ENCODE results near the gene LGALS9C.
A peak's percentile ranks its signal among the peaks of the same experiment; 100 is the strongest.
"Not testable (repeated sequence)": the region's sequence is repeated elsewhere in the genome, so short reads cannot be mapped to it uniquely, and the experiment has no call there.

LGALS9C gene

DNA sequence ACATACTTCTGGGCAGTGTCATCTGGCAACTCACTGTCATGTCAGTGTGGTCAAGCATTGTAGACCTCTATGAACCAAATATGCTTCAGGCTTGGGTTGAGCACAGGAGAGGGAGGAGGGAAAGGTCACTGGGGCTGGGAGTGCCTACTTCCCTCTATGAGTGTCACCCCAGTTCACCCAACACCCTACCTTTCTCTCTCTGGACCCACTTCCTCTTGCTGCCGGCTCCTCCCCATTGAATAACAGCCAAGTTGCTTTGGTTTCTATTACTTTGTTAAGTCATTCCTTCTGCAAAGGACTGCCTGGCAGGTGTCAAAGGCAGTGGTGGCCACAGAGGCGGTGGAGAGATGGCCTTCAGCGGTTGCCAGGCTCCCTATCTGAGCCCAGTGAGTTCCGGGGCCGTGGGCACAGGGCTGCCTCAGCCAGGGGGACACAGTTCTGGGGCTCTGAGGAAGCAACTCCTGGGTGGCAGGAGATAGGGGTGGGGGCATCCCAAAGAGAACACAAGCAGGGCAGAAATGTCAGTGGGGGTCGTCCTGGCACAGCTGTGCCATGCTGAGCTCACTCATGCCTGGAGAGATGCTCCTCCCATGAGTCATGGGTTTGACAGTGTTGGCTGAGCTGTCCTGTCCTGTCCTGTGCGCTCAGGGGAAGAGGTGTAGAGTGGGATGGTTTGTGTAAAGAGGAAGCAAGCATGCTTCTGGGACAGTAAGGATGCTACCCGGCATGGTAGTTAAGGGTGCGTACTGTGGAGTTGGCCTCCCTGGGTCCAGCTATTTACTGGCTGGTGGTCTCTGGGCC, at the start of gene LGALS9C:
Gene LGALS9C (plus strand): TSS at position 282 of the 801 bp plus-strand sequence. CDS start 66 bp downstream, at position 348.
- peak; percentile 74 for DNase-seq (ENCODE audit: low spot score)
- not testable (repeated sequence) for H3K27ac ChIP-seq, H3K4me3 ChIP-seq

- H3K4me3 ChIP-seq; DNase-seq (ENCODE audit: low spot score); H3K27ac ChIP-seq: not testable (repeated sequence)
These were observed 44.4 kb upstream of the LGALS9C start for GRCh38 chr17:18432206-18432605.

- not testable (repeated sequence) for H3K4me3 ChIP-seq; DNase-seq (ENCODE audit: low spot score); H3K27ac ChIP-seq
These were observed 37.1 kb upstream of the LGALS9C start for GRCh38 chr17:18439465-18439870.

- not testable (repeated sequence) for DNase-seq (ENCODE audit: low spot score); H3K27ac ChIP-seq
These were observed 34.5 kb upstream of the LGALS9C start for GRCh38 chr17:18442093-18442492.

DNA sequence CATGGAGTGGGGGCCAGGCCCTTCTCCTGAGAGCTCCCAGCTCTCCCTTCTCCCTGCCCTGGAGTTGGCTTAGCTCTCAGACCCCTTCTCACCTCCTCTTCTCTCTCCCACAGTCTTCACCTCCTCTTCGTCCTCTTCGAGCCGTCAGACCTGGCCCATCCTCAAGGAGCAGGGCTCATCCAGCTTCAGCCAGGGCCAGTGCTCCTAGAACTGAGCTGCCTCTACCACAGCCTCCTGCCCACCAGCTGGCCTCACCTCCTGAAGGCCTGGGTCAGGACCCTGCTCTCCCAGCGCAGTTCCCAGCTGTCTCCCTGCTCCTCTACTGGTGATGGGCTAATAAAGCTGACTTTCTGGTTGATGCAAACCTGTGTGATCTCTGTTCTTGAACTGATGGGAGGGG, 34.1 kb upstream of the LGALS9C start:
- not testable (repeated sequence) for DNase-seq (ENCODE audit: low spot score); H3K27ac ChIP-seq; H3K4me3 ChIP-seq

More at GRCh38 chr17:18442093-18442492, 34.5 kb upstream of the LGALS9C start:
- not testable (repeated sequence) for H3K4me3 ChIP-seq

GRCh38 chr17:18447476-18448205, 28.9 kb upstream of the LGALS9C start:
- DNase-seq (ENCODE audit: low spot score): peak; percentile 65

DNA sequence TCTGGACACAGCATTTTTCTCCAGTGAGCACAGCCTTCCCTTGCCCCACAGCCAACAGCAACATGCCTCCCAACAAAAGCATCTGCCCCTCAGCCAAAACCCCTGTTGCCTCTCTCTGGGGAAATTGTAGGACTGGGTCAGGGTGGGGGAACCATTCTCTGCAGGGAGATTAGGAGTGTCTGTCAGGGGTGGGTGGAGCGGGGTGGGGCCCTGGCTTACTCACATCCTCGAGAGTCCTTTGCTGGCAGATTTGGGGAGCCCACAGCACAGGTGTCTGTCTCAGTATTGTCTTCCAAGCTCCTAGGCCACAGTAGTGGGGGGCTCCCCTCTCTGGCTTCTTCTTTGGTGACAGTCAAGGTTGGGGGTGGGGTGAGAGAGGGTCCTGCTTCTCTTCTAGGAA, 28.3 kb upstream of the LGALS9C start:
- not testable (repeated sequence) for H3K4me3 ChIP-seq

More at GRCh38 chr17:18447476-18448205, 28.9 kb upstream of the LGALS9C start:
- not testable (repeated sequence) for H3K4me3 ChIP-seq, H3K27ac ChIP-seq

GRCh38 chr17:18449833-18450232, 26.8 kb upstream of the LGALS9C start:
- DNase-seq (ENCODE audit: low spot score); H3K27ac ChIP-seq; H3K4me3 ChIP-seq: not testable (repeated sequence)

More for the DNA sequence above, 28.3 kb upstream of the LGALS9C start:
- DNase-seq (ENCODE audit: low spot score); H3K27ac ChIP-seq: not testable (repeated sequence)

DNA sequence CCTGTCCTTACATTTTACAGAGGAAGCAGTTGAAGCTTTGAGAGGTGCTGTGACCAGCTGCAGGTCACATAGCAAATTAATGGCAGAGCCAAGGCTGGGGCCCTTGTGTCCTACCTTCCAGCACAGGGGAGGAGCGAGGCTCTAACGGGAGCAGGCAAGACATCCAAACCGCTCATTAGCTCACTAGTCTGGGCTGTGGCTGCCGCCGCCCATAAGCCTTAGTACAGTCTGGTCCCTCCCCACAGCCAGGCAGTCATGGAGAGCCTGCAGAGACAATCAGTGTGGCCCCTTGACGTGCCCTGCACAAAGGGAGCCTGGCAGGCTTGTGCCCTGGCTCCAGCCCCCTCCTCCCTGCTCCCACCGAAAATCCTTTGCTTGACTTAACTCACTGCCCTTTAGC, 25.6 kb upstream of the LGALS9C start:
- not testable (repeated sequence) for H3K27ac ChIP-seq, H3K4me3 ChIP-seq
- DNase-seq (ENCODE audit: low spot score): peak; percentile 22

DNA sequence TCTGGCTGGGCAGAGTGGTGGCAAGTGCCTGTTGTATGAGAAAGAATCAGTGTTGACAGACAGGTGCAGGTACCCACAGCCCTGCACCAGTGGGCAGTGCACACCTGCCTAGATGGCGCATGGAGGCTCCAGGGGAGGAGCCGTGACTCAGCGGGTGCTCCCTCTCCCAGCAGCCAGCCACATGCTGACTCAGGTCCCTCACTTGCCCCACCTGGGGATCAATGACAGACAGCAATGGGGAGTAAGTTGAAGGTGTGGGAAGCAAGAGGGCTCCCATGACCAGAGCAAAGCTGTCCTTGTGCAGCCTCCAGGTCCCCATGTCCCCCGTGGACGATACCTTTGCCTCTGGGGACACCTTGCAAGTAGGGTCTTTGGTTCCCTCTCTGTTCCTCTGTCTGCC, 24.6 kb upstream of the LGALS9C start:
- not testable (repeated sequence) for DNase-seq (ENCODE audit: low spot score); H3K27ac ChIP-seq; H3K4me3 ChIP-seq

DNA sequence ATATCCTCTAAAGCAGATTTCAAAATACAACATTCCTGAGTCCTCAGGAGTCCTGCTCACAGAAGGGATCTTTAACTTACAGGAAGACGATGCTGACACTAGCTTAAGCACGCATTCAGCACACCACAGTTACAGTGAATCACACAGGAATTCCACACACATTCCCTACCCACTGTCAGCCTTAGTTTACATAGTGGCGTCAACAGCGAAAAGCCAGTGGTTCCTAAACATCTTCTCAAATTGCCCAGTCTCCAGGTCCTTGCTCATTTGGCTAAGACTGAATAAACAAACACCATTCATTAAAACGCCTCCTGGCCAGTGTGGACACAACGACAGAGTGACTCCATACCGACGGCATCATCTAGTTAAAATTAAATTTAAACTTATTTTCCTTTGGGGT, 17.6 kb upstream of the LGALS9C start:
- DNase-seq (ENCODE audit: low spot score): peak; percentile 24
- H3K27ac ChIP-seq, H3K4me3 ChIP-seq: not testable (repeated sequence)

GRCh38 chr17:18463831-18464502, 12.6 kb upstream of the LGALS9C start:
- H3K4me3 ChIP-seq; DNase-seq (ENCODE audit: low spot score): not testable (repeated sequence)

DNA sequence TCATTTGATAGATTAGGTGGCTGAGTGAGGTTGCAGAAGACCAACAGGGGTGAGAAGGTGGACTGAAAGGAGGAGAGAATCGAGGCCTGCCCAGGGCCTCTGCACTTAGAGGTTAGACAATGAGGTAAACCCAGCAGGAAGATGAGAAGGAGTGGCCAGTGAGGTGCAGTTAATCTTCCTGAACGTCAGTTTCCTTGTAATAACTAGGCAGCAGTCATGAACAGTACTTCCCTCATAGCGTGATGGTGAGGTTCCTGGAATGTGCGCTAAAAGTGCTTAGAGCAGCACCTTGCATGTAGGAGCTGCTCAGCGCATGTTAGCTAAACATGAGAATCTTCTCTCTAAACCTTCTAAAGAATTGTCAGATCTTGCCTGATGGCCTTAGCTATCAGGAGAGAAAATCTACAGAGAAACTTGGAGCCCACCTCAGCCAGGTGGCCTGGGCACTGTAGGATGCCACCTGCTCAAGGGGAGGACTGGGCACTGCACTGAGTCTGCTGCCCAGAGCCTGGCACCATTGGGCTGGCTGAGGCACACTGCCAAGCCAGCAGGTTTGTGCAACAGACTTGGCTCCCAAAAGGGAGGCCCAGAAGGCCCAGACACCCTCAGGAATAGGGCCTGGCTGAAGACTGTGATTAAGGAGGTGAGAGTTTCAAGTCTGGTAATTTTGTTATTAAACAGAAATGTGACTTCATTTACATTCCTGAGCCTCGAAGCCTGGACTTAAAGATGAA, 10.2 kb upstream of the LGALS9C start:
- H3K27ac ChIP-seq; H3K4me3 ChIP-seq; DNase-seq (ENCODE audit: low spot score): not testable (repeated sequence)

More at GRCh38 chr17:18463831-18464502, 12.6 kb upstream of the LGALS9C start:
- H3K27ac ChIP-seq: not testable (repeated sequence)

DNA sequence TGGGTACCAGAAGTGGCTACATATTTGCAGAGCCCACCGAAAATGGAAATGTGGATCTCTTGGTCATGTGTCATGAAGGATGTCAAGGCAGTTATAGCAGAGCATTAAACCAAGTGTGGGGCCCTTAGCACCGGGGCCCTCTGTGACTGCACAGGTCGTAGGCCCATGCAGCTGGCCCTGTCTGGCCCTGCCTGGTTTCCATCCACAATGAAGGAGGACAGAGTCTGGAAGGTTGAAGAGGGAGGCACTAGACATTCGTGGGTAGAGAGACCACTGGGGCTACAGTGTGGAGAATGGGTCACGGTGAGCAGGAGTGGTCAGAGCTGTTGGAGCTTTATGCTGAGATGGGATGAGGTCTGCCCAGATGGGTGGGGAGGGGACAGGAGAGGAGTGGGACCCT, 9.6 kb upstream of the LGALS9C start:
- DNase-seq (ENCODE audit: low spot score): peak; percentile 22
- not testable (repeated sequence) for H3K4me3 ChIP-seq, H3K27ac ChIP-seq

- not testable (repeated sequence) for DNase-seq (ENCODE audit: low spot score); H3K4me3 ChIP-seq; H3K27ac ChIP-seq
These were observed 8.0 kb upstream of the LGALS9C start for GRCh38 chr17:18468472-18469171.

DNA sequence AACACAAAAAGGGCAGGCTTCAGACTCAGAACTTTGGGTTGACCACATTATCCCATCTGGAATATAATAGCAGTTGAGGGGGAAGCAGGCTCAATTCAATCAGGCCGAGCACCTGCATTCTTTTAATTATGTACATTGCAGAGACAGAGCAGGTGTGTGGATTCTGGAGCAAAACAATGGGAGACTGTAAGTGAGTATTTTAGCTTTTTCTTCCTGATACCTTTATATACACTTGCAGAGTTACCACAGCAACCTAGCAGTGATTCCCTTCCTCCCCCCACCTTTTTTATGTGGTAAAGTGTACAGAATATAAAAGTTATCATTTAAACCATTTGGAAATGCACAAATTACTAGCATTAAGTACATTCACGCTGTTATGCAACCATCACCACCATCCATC, 6.8 kb upstream of the LGALS9C start:
- H3K27ac ChIP-seq; DNase-seq (ENCODE audit: low spot score); H3K4me3 ChIP-seq: not testable (repeated sequence)

- not testable (repeated sequence) for H3K27ac ChIP-seq; DNase-seq (ENCODE audit: low spot score); H3K4me3 ChIP-seq
These were observed 6.2 kb upstream of the LGALS9C start for GRCh38 chr17:18470345-18470930.

- DNase-seq (ENCODE audit: low spot score); H3K27ac ChIP-seq; H3K4me3 ChIP-seq: not testable (repeated sequence)
These were observed 2.6 kb upstream of the LGALS9C start for GRCh38 chr17:18473967-18474366.

Measured in coronary artery (tissue), 2 donors.